ENCODE measurements around the gene LRRC36.

GRCh38 chr16:67299269-67299668 is 27.3 kb upstream of the LRRC36 start:
- TF ChIP-seq CTCF (IDR thresholded peaks at IDR 0.05; ENCODE audit: insufficient read depth, low read length) (no peak), GABPA (IDR thresholded peaks at IDR 0.05; ENCODE audit: low read depth) (no peak), POLR2AphosphoS5 (IDR thresholded peaks at IDR 0.05; ENCODE audit: low read depth) (no peak), SPI1 (IDR thresholded peaks at IDR 0.05; ENCODE audit: borderline replicate concordance, low read depth) (no peak), REST (IDR thresholded peaks at IDR 0.05; ENCODE audit: insufficient replicate concordance, low read depth) (no peak)
